ENCODE results near the gene ADAP1.
A peak's percentile ranks its signal among the peaks of the same experiment; 100 is the strongest.
"Not testable (repeated sequence)": the region's sequence is repeated elsewhere in the genome, so short reads cannot be mapped to it uniquely, and the experiment has no call there.

ADAP1 gene

GRCh38 chr7:913736-914520, 40.6 kb downstream of the ADAP1 start:
- H3K9me3 Mint-ChIP-seq: no peaks in the 10 kb centered on the region
- no peak for ATAC-seq (replicated peaks; ENCODE audit: extremely low read depth, poor library complexity, severe bottlenecking)
- H3K4me3 Mint-ChIP-seq: no peak overlapping the region
- peaks cover 12% of the 10 kb centered on the region for H3K4me1 Mint-ChIP-seq
- no peaks in the 10 kb centered on the region for H3K27me3 Mint-ChIP-seq
- no peak overlapping the region for H3K27ac Mint-ChIP-seq (ENCODE audit: low read depth)
- DNase-seq (ENCODE audit: low spot score in 2 of 2): no peak
- H3K36me3 Mint-ChIP-seq (ENCODE audit: insufficient read depth): peaks cover 30% of the 10 kb centered on the region

GRCh38 chr7:911791-912480, 42.5 kb downstream of the ADAP1 start:
- H3K4me3 Mint-ChIP-seq: no peak overlapping the region
- H3K36me3 Mint-ChIP-seq (ENCODE audit: insufficient read depth): peaks cover 35% of the 10 kb centered on the region
- no peaks in the 10 kb centered on the region for H3K9me3 Mint-ChIP-seq
- H3K27ac Mint-ChIP-seq (ENCODE audit: low read depth): peak overlapping the region; percentile 38
- no peak for ATAC-seq (replicated peaks; ENCODE audit: extremely low read depth, poor library complexity, severe bottlenecking)
- H3K27me3 Mint-ChIP-seq: no peaks in the 10 kb centered on the region
- DNase-seq (ENCODE audit: low spot score in 2 of 2): no peak
- H3K4me1 Mint-ChIP-seq: peaks cover 12% of the 10 kb centered on the region

GRCh38 chr7:910931-911431, 43.5 kb downstream of the ADAP1 start:
- Mint-ChIP-seq H3K27ac (ENCODE audit: low read depth) (peak overlapping the region; percentile 69), H3K27me3 (no peaks in the 10 kb centered on the region), H3K4me1 (peaks cover 7% of the 10 kb centered on the region), H3K4me3 (no peak overlapping the region), H3K9me3 (no peaks in the 10 kb centered on the region), H3K36me3 (ENCODE audit: insufficient read depth) (peaks cover 31% of the 10 kb centered on the region)
- DNase-seq (ENCODE audit: low spot score in 2 of 2) (no peak), ATAC-seq (replicated peaks; ENCODE audit: extremely low read depth, poor library complexity, severe bottlenecking) (no peak)

- peak; percentile 21 for ATAC-seq (replicated peaks; ENCODE audit: extremely low read depth, poor library complexity, severe bottlenecking)
- Mint-ChIP-seq H3K4me3 (peak overlapping the region; percentile 55), H3K27ac (ENCODE audit: low read depth) (peak overlapping the region; percentile 69), H3K36me3 (ENCODE audit: insufficient read depth) (peaks cover 29% of the 10 kb centered on the region), H3K4me1 (peaks cover 1% of the 10 kb centered on the region), H3K9me3 (no peaks in the 10 kb centered on the region), H3K27me3 (no peaks in the 10 kb centered on the region)
- no peak for DNase-seq (ENCODE audit: low spot score in 2 of 2)
Measured at GRCh38 chr7:910441-910861, 44.0 kb downstream of the ADAP1 start.

GRCh38 chr7:909358-910329, 44.8 kb downstream of the ADAP1 start:
- Mint-ChIP-seq H3K36me3 (ENCODE audit: insufficient read depth) (peaks cover 31% of the 10 kb centered on the region), H3K4me1 (no peaks in the 10 kb centered on the region), H3K27ac (ENCODE audit: low read depth) (peak overlapping the region; percentile 69), H3K27me3 (no peaks in the 10 kb centered on the region), H3K9me3 (no peaks in the 10 kb centered on the region), H3K4me3 (peak overlapping the region; percentile 55)
- DNase-seq (ENCODE audit: low spot score in 2 of 2) (no peak), ATAC-seq (replicated peaks; ENCODE audit: extremely low read depth, poor library complexity, severe bottlenecking) (peak; percentile 4)

- ATAC-seq (replicated peaks; ENCODE audit: extremely low read depth, poor library complexity, severe bottlenecking) (peak; percentile 38), DNase-seq (ENCODE audit: low spot score in 2 of 2) (peak; percentile 46 to 53)
- H3K4me3 Mint-ChIP-seq; H3K27me3 Mint-ChIP-seq; H3K9me3 Mint-ChIP-seq; H3K27ac Mint-ChIP-seq (ENCODE audit: low read depth); H3K4me1 Mint-ChIP-seq: not testable (repeated sequence)
- H3K36me3 Mint-ChIP-seq (ENCODE audit: insufficient read depth): peaks cover 30% of the 10 kb centered on the region
Measured at GRCh38 chr7:908591-909357, 45.7 kb downstream of the ADAP1 start.

- no peak for DNase-seq (ENCODE audit: low spot score in 2 of 2)
- Mint-ChIP-seq H3K27me3 (no peaks in the 10 kb centered on the region), H3K4me3 (no peak overlapping the region), H3K9me3 (no peaks in the 10 kb centered on the region), H3K27ac (ENCODE audit: low read depth) (no peak overlapping the region), H3K4me1 (no peaks in the 10 kb centered on the region), H3K36me3 (ENCODE audit: insufficient read depth) (peaks cover 30% of the 10 kb centered on the region)
- ATAC-seq (replicated peaks; ENCODE audit: extremely low read depth, poor library complexity, severe bottlenecking): no peak
Measured at GRCh38 chr7:908159-908581, 46.3 kb downstream of the ADAP1 start.

- H3K36me3 Mint-ChIP-seq (ENCODE audit: insufficient read depth): peaks cover 26% of the 10 kb centered on the region
- H3K4me1 Mint-ChIP-seq: no peaks in the 10 kb centered on the region
- no peaks in the 10 kb centered on the region for H3K9me3 Mint-ChIP-seq
- no peak overlapping the region for H3K4me3 Mint-ChIP-seq
- DNase-seq (ENCODE audit: low spot score in 2 of 2): peak in 1 of 2 donors; percentile 50
- peak; percentile 30 for ATAC-seq (replicated peaks; ENCODE audit: extremely low read depth, poor library complexity, severe bottlenecking)
- peak overlapping the region; percentile 77 for H3K27ac Mint-ChIP-seq (ENCODE audit: low read depth)
- H3K27me3 Mint-ChIP-seq: no peaks in the 10 kb centered on the region
Measured at GRCh38 chr7:907158-907980, 47.1 kb downstream of the ADAP1 start.

- Mint-ChIP-seq H3K27me3 (no peaks in the 10 kb centered on the region), H3K4me3 (no peak overlapping the region), H3K4me1 (no peaks in the 10 kb centered on the region), H3K27ac (ENCODE audit: low read depth) (peak overlapping the region; percentile 77), H3K36me3 (ENCODE audit: insufficient read depth) (peaks cover 24% of the 10 kb centered on the region), H3K9me3 (no peaks in the 10 kb centered on the region)
- no peak for DNase-seq (ENCODE audit: low spot score in 2 of 2)
- no peak for ATAC-seq (replicated peaks; ENCODE audit: extremely low read depth, poor library complexity, severe bottlenecking)
Measured at GRCh38 chr7:906776-907157, 47.7 kb downstream of the ADAP1 start.

GRCh38 chr7:904847-905246, 49.6 kb downstream of the ADAP1 start:
- Mint-ChIP-seq H3K27me3 (no peaks in the 10 kb centered on the region), H3K27ac (ENCODE audit: low read depth) (peak overlapping the region; percentile 86), H3K4me3 (no peak overlapping the region), H3K36me3 (ENCODE audit: insufficient read depth) (peaks cover 20% of the 10 kb centered on the region), H3K9me3 (no peaks in the 10 kb centered on the region), H3K4me1 (no peaks in the 10 kb centered on the region)
- DNase-seq (ENCODE audit: low spot score in 2 of 2): no peak
- ATAC-seq (replicated peaks; ENCODE audit: extremely low read depth, poor library complexity, severe bottlenecking): no peak

Measured in central memory CD8-positive, alpha-beta T cell (primary cell).